ENCODE data around the gene NXPH3. TPM values are rescaled to one million over a fixed set of nuclear protein-coding genes. Genes with fewer than 3 reads are reported as not detected.

The NXPH3 gene
- total and polyA plus RNA-seq, 2 donors (not counting 3 experiments of a cell fraction or from before 2014, with no cell fraction given): 1.7 to 2.0 TPM

- intact Hi-C loops (cut with micrococcal nuclease): loop anchor here (1.0 to 2.0 kb wide), 2 partner anchors 113 to 233 kb away; no protein-coding TSS in a partner anchor
- Histone ChIP-seq H2AFZ (ENCODE audit: low read depth, low read length) (no peak overlapping the region), H3K27ac (ENCODE audit: insufficient read depth, low read depth, low read length) (no peak overlapping the region), H4K20me1 (replicated peaks; ENCODE audit: control insufficient read depth, extremely low read depth, insufficient read depth, low read length) (no peaks in the 10 kb centered on the region), H3K9me1 (replicated peaks; ENCODE audit: control insufficient read depth, extremely low read depth, insufficient read depth, low read length) (no peaks in the 10 kb centered on the region), H3K4me2 (ENCODE audit: insufficient read depth, low read length) (no peak overlapping the region), H3K27me3 (ENCODE audit: control insufficient read depth in 2 of 2, insufficient read depth in 2 of 2, low read length in 2 of 2) (peaks cover 0 to 3% of the 10 kb centered on the region in 2 experiments), H3K79me2 (ENCODE audit: control insufficient read depth, insufficient read depth, low read length) (no peaks in the 10 kb centered on the region), H3K4me1 (ENCODE audit: control insufficient read depth, extremely low read depth, insufficient read depth, low read length) (no peaks in the 10 kb centered on the region), H3K36me3 (ENCODE audit: control insufficient read depth in 2 of 2, extremely low read depth in 1 of 2, insufficient read depth in 2 of 2, low read length in 2 of 2) (no peaks in the 10 kb centered on the region), H3K9me3 (replicated peaks; ENCODE audit: control insufficient read depth, insufficient read depth, low read length) (no peaks in the 10 kb centered on the region), H3K9ac (replicated peaks; ENCODE audit: extremely low read depth, insufficient read depth, low read length) (no peak overlapping the region), H3K4me3 (replicated peaks in 1 of 3; ENCODE audit: insufficient read depth in 1 of 3, low read depth in 1 of 3, low read length in 3 of 3) (no peak overlapping the region)
- BruUV-seq (replicated peaks): no TSS peak
- POLR2A ChIA-PET: no interaction called here
- FAIRE-seq: no peak
- no peak for DNase-seq (ENCODE audit: low read depth, low spot score)
- CTCF ChIA-PET: interaction anchor here (1.3 kb wide), 1 partner anchor 113 kb away, joined by 5 read pairs; no protein-coding TSS in a partner anchor
- dilution Hi-C loops (cut with MboI; ENCODE audit: extremely low pct_ligation_motif_present, low sequenced_read_pairs): no loop called here
- no peak for TF ChIP-seq GATA2 (IDR thresholded peaks at IDR 0.05; ENCODE audit: insufficient read depth, insufficient read length, low read depth, low read length)
- TF ChIP-seq CTCF (IDR thresholded peaks at IDR 0.05; ENCODE audit: extremely low read depth in 1 of 2, insufficient read depth in 1 of 2, low read depth in 1 of 2, low read length in 2 of 2): no peak
- TF ChIP-seq POLR2AphosphoS5 (IDR thresholded peaks at IDR 0.05; ENCODE audit: insufficient read depth, low read depth, low read length): no peak
- TF ChIP-seq MYC (IDR thresholded peaks at IDR 0.05; ENCODE audit: low read depth, low read length): no peak
- TF ChIP-seq EZH2 (IDR thresholded peaks at IDR 0.05; ENCODE audit: borderline replicate concordance, low read depth, low read length, severe bottlenecking): no peak
- no peak for TF ChIP-seq JUN (IDR thresholded peaks at IDR 0.05; ENCODE audit: borderline replicate concordance, insufficient read depth, insufficient read length, low read depth)
- no peak for TF ChIP-seq POLR2A (IDR thresholded peaks at IDR 0.05; ENCODE audit: low read depth, low read length)
- TF ChIP-seq MAX (IDR thresholded peaks at IDR 0.05; ENCODE audit: insufficient read depth, insufficient read length): no peak
- no peak for TF ChIP-seq FOS (IDR thresholded peaks at IDR 0.05; ENCODE audit: borderline replicate concordance, insufficient read depth, low read length)
These were observed 27.6 kb upstream of the NXPH3 start for GRCh38 chr17:49548051-49548505.

Measured in endothelial cell of umbilical vein (primary cell).